Bone marrow (tissue), 2 donors: ENCODE results near the gene SLC9A6.
"Not testable (repeated sequence)": the region's sequence is repeated elsewhere in the genome, so short reads cannot be mapped to it uniquely, and the experiment has no call there.

Experiments used
- DNase-seq, 2 donors: peaks; one replicate each; lab custom pipeline; 2025; lab: John Stamatoyannopoulos, UW

The SLC9A6 gene

GRCh38 chrX:136030303-136031191 is 45.3 kb downstream of the SLC9A6 start:
- DNase-seq, result no peak

- DNase-seq, result no peak
These were observed 46.4 kb downstream of the SLC9A6 start for GRCh38 chrX:136031626-136032025.

GRCh38 chrX:136032370-136032769 is 47.1 kb downstream of the SLC9A6 start:
- DNase-seq, result no peak

GRCh38 chrX:136034668-136035067 is 49.4 kb downstream of the SLC9A6 start:
- DNase-seq, result no peak

- no peak for DNase-seq
These were observed 50.4 kb downstream of the SLC9A6 start for GRCh38 chrX:136035663-136036062.

GRCh38 chrX:136039485-136039884 is 54.2 kb downstream of the SLC9A6 start:
- DNase-seq, result no peak

- DNase-seq, result no peak
These were observed 54.7 kb downstream of the SLC9A6 start for GRCh38 chrX:136039968-136040367.

- no peak for DNase-seq
These were observed 56.1 kb downstream of the SLC9A6 start for GRCh38 chrX:136041254-136041812.

- DNase-seq, result no peak
These were observed 59.8 kb downstream of the SLC9A6 start for GRCh38 chrX:136045008-136045407.

GRCh38 chrX:136046295-136047015 is 61.2 kb downstream of the SLC9A6 start:
- DNase-seq, result no peak

- no peak for DNase-seq
These were observed 61.9 kb downstream of the SLC9A6 start for GRCh38 chrX:136047016-136047642.

GRCh38 chrX:136047969-136048368 is 62.7 kb downstream of the SLC9A6 start:
- DNase-seq, result no peak

- DNase-seq, result no peak
These were observed 63.2 kb downstream of the SLC9A6 start for GRCh38 chrX:136048446-136048845.

GRCh38 chrX:136049608-136050007 is 64.4 kb downstream of the SLC9A6 start:
- DNase-seq, result no peak

GRCh38 chrX:136050875-136051274 is 65.6 kb downstream of the SLC9A6 start:
- DNase-seq, result not testable (repeated sequence)

- DNase-seq, result no peak
These were observed 66.4 kb downstream of the SLC9A6 start for GRCh38 chrX:136051611-136052010.

GRCh38 chrX:136055651-136056221 is 70.5 kb downstream of the SLC9A6 start:
- DNase-seq, result peak in 1 of 2 donors; percentile 52

GRCh38 chrX:136057567-136057966 is 72.3 kb downstream of the SLC9A6 start:
- no peak for DNase-seq

GRCh38 chrX:136059350-136059749 is 74.1 kb downstream of the SLC9A6 start:
- no peak for DNase-seq

GRCh38 chrX:136061286-136061685 is 76.1 kb downstream of the SLC9A6 start:
- DNase-seq, result no peak

- DNase-seq, result no peak
These were observed 76.5 kb downstream of the SLC9A6 start for GRCh38 chrX:136061696-136062095.
